Osteocyte (in vitro differentiated cells): Measurements from ENCODE around the gene IFT27. TPM values are rescaled to one million over a fixed set of nuclear protein-coding genes. Genes with fewer than 3 reads are reported as not detected.

Source experiments
- DNase-seq: peaks from one replicate; pipeline ENCODE4 v3.0.0; 2021; ENCODE audit warnings: mixed read lengths; ENCODE audit not compliant: unreplicated experiment; ENCODE audit errors: extremely low spot score
- H3K27ac Mint-ChIP-seq: one replicate; pipeline ENCODE4 v1.8.0; 2021; ENCODE audit warnings: mild to moderate bottlenecking, mixed read lengths; ENCODE audit not compliant: unreplicated experiment
- H3K27me3 Mint-ChIP-seq: one replicate; pipeline ENCODE4 v1.8.0; 2021; ENCODE audit warnings: mixed read lengths; ENCODE audit not compliant: unreplicated experiment
- H3K36me3 Mint-ChIP-seq: one replicate; pipeline ENCODE4 v1.8.0; 2021; ENCODE audit warnings: mixed read lengths; ENCODE audit not compliant: unreplicated experiment
- H3K4me1 Mint-ChIP-seq: one replicate; pipeline ENCODE4 v1.8.0; 2021; ENCODE audit warnings: mixed read lengths; ENCODE audit not compliant: unreplicated experiment
- H3K4me3 Mint-ChIP-seq: one replicate; pipeline ENCODE4 v1.8.0; 2021; ENCODE audit warnings: mild to moderate bottlenecking, moderate library complexity, mixed read lengths; ENCODE audit not compliant: unreplicated experiment
- H3K9me3 Mint-ChIP-seq: one replicate; pipeline ENCODE4 v1.8.0; 2021; ENCODE audit warnings: mixed read lengths; ENCODE audit not compliant: unreplicated experiment
- CTCF ChIP-seq: fragments of 200-600 bp; sonication (generic); IDR thresholded peaks from 2 replicates; pipeline ENCODE4 v1.5.0; 2021; ENCODE audit warnings: antibody characterized with exemption, mild to moderate bottlenecking, moderate library complexity
- total RNA-seq: library from RNA; stranded (reverse); gene quantifications from 2 replicates; pipeline ENCODE4 v1.2.1, GENCODE V29; 2021

The IFT27 gene
- total RNA-seq, 1 donor from 2014 or later = 36.9 TPM

GRCh38 chr22:36753916-36754315 is 22.0 kb downstream of the IFT27 start:
- no peaks in the 10 kb centered on the region for H3K4me1 Mint-ChIP-seq
- peaks cover 23% of the 10 kb centered on the region for H3K27me3 Mint-ChIP-seq
- H3K27ac Mint-ChIP-seq = no peak overlapping the region
- no peaks in the 10 kb centered on the region for H3K36me3 Mint-ChIP-seq
- peak; percentile 77 for DNase-seq
- no peaks in the 10 kb centered on the region for H3K9me3 Mint-ChIP-seq
- no peak for TF ChIP-seq CTCF
- no peak overlapping the region for H3K4me3 Mint-ChIP-seq

GRCh38 chr22:36753120-36753802 is 22.7 kb downstream of the IFT27 start:
- peak; percentile 32 for DNase-seq
- Mint-ChIP-seq H3K36me3 (no peaks in the 10 kb centered on the region), H3K4me1 (no peaks in the 10 kb centered on the region), H3K27ac (no peak overlapping the region), H3K9me3 (no peaks in the 10 kb centered on the region), H3K27me3 (peaks cover 23% of the 10 kb centered on the region), H3K4me3 (no peak overlapping the region)
- TF ChIP-seq CTCF = no peak

GRCh38 chr22:36746375-36746970 is 29.4 kb downstream of the IFT27 start:
- Mint-ChIP-seq H3K4me3 (no peak overlapping the region), H3K27me3 (peaks cover 19% of the 10 kb centered on the region), H3K4me1 (no peaks in the 10 kb centered on the region), H3K27ac (no peak overlapping the region), H3K9me3 (no peaks in the 10 kb centered on the region), H3K36me3 (no peaks in the 10 kb centered on the region)
- DNase-seq = peak; percentile 68
- TF ChIP-seq CTCF = no peak

GRCh38 chr22:36745301-36745995 is 30.5 kb downstream of the IFT27 start:
- no peaks in the 10 kb centered on the region for H3K4me1 Mint-ChIP-seq
- no peak for TF ChIP-seq CTCF
- H3K36me3 Mint-ChIP-seq = no peaks in the 10 kb centered on the region
- no peaks in the 10 kb centered on the region for H3K9me3 Mint-ChIP-seq
- no peak overlapping the region for H3K27ac Mint-ChIP-seq
- peak; percentile 80 for DNase-seq
- H3K27me3 Mint-ChIP-seq = peaks cover 25% of the 10 kb centered on the region
- no peak overlapping the region for H3K4me3 Mint-ChIP-seq

- no peaks in the 10 kb centered on the region for H3K4me1 Mint-ChIP-seq
- H3K36me3 Mint-ChIP-seq = no peaks in the 10 kb centered on the region
- H3K9me3 Mint-ChIP-seq = no peaks in the 10 kb centered on the region
- TF ChIP-seq CTCF = no peak
- peak; percentile 75 for DNase-seq
- no peak overlapping the region for H3K4me3 Mint-ChIP-seq
- H3K27ac Mint-ChIP-seq = no peak overlapping the region
- peaks cover 28% of the 10 kb centered on the region for H3K27me3 Mint-ChIP-seq
These were observed 31.1 kb downstream of the IFT27 start for GRCh38 chr22:36744791-36745190.
